ENCODE measurements around the gene FAM219B.

DNA sequence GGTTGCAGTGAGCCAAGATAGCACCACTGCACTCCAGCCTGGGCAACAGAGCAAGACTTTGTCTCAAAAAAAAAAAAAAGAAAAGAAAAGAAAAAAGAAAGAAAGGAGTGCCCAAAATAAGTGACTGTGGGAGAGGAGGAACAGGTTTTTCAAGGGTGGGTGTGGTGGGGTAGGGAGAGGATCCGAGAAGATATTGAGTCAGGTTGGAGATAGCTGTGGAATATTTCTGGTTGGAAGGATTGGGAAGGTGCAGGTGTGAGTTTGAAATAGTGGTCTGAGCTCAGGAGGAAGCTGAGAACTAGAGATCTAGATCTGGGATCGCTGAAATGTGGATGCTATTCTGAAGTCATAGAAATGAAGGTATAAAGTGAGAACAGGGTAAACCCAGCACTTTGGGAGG lies 41.3 kb downstream of the FAM219B start:
- TF ChIP-seq GATA2 (IDR thresholded peaks at IDR 0.05; ENCODE audit: low read depth, low read length), result no peak
- TF ChIP-seq GATA3 (IDR thresholded peaks at IDR 0.05; ENCODE audit: low read depth, low read length), result no peak
